GM19463 (cell line): ENCODE data around the gene TTC7B.

ENCODE experiments used
- ATAC-seq: cut with Tn5 transposase; IDR thresholded peaks from one replicate; pipeline ENCODE4 v1.9.1; 2021; ENCODE audit warnings: mild to moderate bottlenecking, moderate library complexity; ENCODE audit not compliant: unreplicated experiment

The TTC7B gene

GRCh38 chr14:90651271-90651804 lies 164.9 kb downstream of the TTC7B start:
- no peak for ATAC-seq

DNA sequence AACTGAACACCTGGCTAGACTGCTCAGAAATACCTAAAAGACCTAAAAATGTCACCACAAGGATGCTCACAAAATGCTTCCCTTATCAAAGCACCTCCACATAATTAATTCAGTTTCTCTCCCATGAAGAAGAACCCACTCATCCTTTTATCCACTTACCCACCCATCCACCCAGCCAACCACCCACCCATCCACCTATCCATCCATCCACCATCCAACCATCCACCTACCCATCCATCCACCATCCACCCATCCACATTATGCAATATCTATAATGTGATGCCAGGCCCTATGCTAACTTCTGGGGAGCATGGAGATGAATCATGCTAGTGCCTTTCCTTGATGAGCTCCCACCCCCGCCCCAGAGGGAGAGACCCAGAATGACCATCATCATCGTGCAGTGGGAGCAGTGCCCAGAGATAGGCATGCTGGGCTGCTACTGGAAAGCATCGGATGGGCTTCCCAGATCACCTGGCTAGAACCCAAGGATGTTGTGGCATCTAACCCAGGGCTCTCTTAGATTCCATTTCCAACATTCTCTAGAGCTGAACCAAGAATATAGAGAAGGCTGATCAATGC lies 166.6 kb downstream of the TTC7B start:
- ATAC-seq = no peak

GRCh38 chr14:90649083-90649482 lies 167.1 kb downstream of the TTC7B start:
- no peak for ATAC-seq

- ATAC-seq = no peak
Measured at GRCh38 chr14:90648421-90648820, 167.8 kb downstream of the TTC7B start.

- ATAC-seq = no peak
Measured at GRCh38 chr14:90647473-90648005, 168.7 kb downstream of the TTC7B start.

GRCh38 chr14:90645842-90646443 lies 170.3 kb downstream of the TTC7B start:
- no peak for ATAC-seq

GRCh38 chr14:90644882-90645281 lies 171.3 kb downstream of the TTC7B start:
- ATAC-seq = no peak

GRCh38 chr14:90643982-90644670 lies 172.1 kb downstream of the TTC7B start:
- ATAC-seq = no peak

DNA sequence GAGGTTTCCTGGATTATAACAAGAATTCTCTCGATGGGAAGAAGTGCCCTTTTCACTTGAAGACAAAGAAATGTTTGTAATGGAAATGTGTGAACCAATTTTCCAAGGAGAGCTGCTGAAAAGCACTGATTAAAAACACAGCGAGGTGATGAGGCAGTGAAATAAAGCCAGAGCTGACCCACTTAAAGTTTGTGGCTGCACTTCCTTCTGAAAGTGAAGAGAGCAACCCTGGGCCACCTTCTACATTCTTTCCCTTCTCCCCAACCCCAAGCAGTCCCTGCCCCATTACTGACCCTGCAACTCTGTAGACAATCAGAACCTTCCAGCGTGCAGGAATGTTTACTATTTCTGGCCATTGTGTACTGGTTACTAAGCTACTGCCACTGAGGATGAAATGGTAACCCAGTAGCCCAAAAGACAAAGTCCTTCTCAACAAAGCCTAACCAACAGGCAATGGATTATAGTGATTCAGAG lies 173.9 kb downstream of the TTC7B start:
- ATAC-seq = no peak

DNA sequence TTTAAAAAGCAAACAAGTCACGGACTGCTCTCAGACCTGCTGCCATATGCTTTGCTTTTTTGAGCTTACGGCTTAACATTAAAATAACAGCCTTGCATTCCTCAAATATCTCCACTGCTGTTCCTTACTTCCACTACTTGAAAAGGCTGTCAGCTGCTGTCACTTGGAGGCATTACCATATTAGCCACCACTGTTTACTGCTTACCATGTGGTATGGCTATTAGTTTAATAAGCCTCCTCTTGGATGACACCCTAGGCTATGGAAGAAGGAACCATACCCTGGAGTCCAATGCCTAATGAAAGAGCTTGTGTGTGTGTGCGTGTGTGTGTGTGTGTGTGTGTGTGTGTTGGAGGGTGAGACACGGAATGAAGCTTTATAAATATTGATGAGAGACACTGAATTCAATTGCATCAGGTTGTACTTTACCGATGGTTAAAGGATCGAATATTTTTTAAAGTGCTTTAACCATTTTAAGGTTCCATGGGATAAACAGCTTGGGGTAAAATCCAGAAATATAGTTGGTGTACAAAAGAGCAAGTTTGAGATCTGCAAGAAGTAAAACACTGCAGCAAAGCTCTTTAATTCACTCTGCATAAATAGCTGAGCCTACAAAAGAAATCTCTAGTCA lies 174.5 kb downstream of the TTC7B start:
- ATAC-seq = no peak

DNA sequence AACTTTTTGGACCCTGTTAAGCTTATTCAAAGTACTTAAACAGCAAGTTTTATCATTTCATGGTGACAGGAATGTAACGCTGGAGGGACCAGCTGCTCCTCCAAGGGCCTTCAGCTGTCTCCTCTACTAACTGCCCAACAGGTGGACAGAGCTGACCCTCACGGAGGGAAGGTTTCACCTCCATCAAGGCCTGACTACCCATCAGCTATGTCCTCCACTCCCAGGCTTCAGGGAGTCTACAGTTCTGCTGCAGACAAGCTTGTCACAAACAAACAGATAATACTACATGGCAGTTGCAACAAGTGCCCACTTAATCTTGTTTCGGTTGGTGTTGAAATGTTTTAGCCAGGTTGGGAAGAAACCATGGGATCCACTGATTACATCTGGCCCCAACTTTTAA lies 175.1 kb downstream of the TTC7B start:
- ATAC-seq = no peak

GRCh38 chr14:90639641-90640040 lies 176.6 kb downstream of the TTC7B start:
- no peak for ATAC-seq

- no peak for ATAC-seq
Measured at GRCh38 chr14:90632871-90633270, 183.4 kb downstream of the TTC7B start.

DNA sequence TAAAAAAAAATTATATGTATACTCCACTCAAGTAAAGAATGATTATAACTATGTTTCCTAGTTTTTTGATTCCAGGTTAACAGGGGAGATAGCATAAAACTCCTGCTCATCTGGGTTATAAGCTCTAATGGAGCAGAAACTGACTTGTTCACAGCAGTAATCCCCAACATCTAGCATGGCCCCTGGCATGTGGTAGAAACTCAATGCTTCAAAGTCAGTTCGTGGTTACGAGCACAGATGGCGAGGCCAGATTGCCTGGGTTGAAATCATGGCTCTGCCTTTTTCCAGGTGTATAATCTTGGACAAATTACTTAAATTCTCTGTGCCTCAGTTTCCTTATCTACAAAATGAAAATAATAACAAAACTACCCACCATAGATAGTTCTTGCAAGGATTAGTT lies 183.8 kb downstream of the TTC7B start:
- no peak for ATAC-seq

DNA sequence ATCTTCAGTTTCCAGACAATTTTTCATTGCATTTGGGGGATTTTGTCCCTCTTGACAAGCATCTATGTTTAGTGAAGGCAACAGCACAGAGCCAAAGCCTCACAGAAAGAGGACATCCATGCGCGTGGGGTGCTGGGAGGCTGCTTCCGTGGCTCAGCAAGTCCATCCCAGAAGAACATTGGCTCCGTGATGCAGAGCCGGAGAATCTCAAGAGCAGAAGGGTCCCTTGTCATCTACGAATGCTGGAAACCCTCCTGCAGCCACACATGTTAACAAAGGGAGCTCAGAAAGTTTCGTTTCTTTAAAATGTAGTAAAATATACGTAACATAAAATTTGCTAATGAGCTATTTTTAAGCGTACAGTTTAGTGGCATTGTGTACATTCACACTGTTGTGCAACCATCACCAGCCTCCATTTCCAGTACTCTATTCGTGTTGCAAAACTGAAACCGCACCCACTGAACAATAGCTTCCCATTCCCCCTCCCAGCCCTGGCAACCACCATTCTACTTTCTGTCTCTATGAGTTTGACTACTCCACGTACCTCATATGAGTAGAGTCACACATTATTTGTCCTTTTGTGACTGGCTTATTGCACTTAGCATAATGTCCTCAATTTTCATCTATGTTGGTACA lies 185.9 kb downstream of the TTC7B start:
- ATAC-seq = no peak

DNA sequence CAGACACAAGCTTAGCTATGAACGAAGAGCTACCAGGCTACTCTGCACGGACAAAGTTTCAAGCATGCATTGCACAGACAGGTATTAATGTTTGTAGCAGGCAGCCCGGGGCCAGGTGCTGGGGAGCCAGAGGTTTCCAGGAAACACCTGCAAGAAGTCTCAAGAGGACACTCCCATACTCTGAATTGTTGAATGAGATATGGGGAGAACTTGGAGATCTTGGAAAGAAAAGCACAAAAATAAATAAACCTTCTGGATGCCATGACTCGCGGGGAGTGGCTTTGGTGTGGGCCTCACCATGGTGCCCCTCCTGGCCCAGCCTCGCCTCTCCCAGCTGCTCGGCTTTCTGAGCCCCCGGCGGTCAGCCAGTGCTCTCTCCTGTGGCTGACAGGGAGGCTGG lies 186.8 kb downstream of the TTC7B start:
- ATAC-seq = no peak

GRCh38 chr14:90628825-90629224 lies 187.4 kb downstream of the TTC7B start:
- ATAC-seq = no peak

DNA sequence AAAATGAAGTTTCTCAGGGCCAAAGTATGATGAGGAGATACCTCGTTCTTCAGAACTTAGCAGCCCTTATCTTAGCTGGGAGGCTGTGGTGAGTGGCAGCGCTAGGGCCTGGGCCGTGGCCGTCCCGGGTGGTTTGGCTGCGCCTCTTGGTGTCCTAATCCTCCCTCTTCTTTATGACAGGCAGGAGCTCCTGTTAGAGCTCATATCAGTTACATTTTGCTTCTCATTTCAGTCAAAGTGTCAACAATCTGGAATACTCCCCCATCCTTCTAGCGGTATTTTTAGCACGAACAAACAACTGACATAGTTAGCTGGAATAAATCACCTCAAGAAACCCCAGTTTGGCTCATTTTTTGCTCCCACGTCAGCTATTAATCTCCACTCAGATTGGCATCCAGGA lies 188.8 kb downstream of the TTC7B start:
- no peak for ATAC-seq

GRCh38 chr14:90626550-90626949 lies 189.7 kb downstream of the TTC7B start:
- no peak for ATAC-seq

- no peak for ATAC-seq
Measured at GRCh38 chr14:90625445-90625844, 190.8 kb downstream of the TTC7B start.
